MM.1S (cell line): ENCODE data around the gene PXN.

Experiments used
- DNase-seq: peaks from one replicate; pipeline ENCODE4 v3.0.0-alpha.2; 2015
- H2AFZ ChIP-seq: fragments of 300-600 bp; sonication (generic); 2 replicates; pipeline ENCODE4 v1.6.0; 2016; ENCODE audit warnings: antibody characterized with exemption, low read length
- H3F3A ChIP-seq: fragments of 300-600 bp; sonication (generic); 2 replicates; pipeline ENCODE4 v1.6.1; 2016; ENCODE audit warnings: mild to moderate bottlenecking, antibody characterized with exemption, low read length, moderate library complexity, mixed read lengths; ENCODE audit not compliant: insufficient read depth
- H3K27ac ChIP-seq: fragments of 300-600 bp; sonication (generic); 2 replicates; pipeline ENCODE4 v1.5.1; 2016; ENCODE audit warnings: mild to moderate bottlenecking, low read length
- H3K27me3 ChIP-seq: fragments of 300-600 bp; sonication (generic); replicated peaks from 2 replicates; pipeline ENCODE4 v1.6.0; 2016; ENCODE audit warnings: low read length; ENCODE audit not compliant: insufficient read depth
- H3K36me3 ChIP-seq: fragments of 300-600 bp; sonication (generic); replicated peaks from 2 replicates; pipeline ENCODE4 v1.6.1; 2016; ENCODE audit warnings: mild to moderate bottlenecking, low read length, mixed read lengths; ENCODE audit not compliant: insufficient read depth
- H3K4me1 ChIP-seq: fragments of 300-600 bp; sonication (generic); 2 replicates; pipeline ENCODE4 v1.6.1; 2016; ENCODE audit warnings: low read length, mixed read lengths
- H3K4me2 ChIP-seq: fragments of 300-600 bp; sonication (generic); 2 replicates; pipeline ENCODE4 v1.6.0; 2016; ENCODE audit warnings: low read depth, low read length
- H3K4me3 ChIP-seq: fragments of 300-600 bp; sonication (generic); 2 replicates; pipeline ENCODE4 v1.5.1; 2016; ENCODE audit warnings: low read length, mixed read lengths
- H3K79me2 ChIP-seq: fragments of 300-600 bp; sonication (generic); 2 replicates; pipeline ENCODE4 v1.6.1; 2016; ENCODE audit warnings: mixed run types, low read length, mixed read lengths
- H3K9ac ChIP-seq: fragments of 300-600 bp; sonication (generic); 2 replicates; pipeline ENCODE4 v1.6.1; 2016; ENCODE audit warnings: low read length, mixed read lengths
- H3K9me2 ChIP-seq: fragments of 300-600 bp; sonication (generic); replicated peaks from 2 replicates; pipeline ENCODE4 v1.6.1; 2016; ENCODE audit warnings: mild to moderate bottlenecking, low read length, mixed read lengths; ENCODE audit not compliant: insufficient read depth
- H3K9me3 ChIP-seq: fragments of 300-600 bp; sonication (generic); replicated peaks from 2 replicates; pipeline ENCODE4 v1.6.1; 2016; ENCODE audit warnings: mild to moderate bottlenecking, low read length, mixed read lengths; ENCODE audit not compliant: insufficient read depth
- H4K20me1 ChIP-seq: fragments of 300-600 bp; sonication (generic); 2 replicates; pipeline ENCODE4 v1.6.1; 2016; ENCODE audit warnings: mild to moderate bottlenecking, low read length, moderate library complexity, mixed read lengths; ENCODE audit not compliant: insufficient read depth
- CTCF ChIP-seq: fragments of 300-600 bp; sonication (generic); IDR thresholded peaks from 2 replicates; pipeline ENCODE4 v1.5.1; 2016; ENCODE audit warnings: antibody characterized with exemption, low read length, mixed read lengths
- EZH2 ChIP-seq: fragments of 300-600 bp; sonication (generic); optimal IDR thresholded peaks from 2 replicates; pipeline ENCODE3; 2017; ENCODE audit warnings: low read depth, mild to moderate bottlenecking, antibody characterized with exemption, low read length, mixed read lengths
- EZH2phosphoT487 ChIP-seq: fragments of 300-600 bp; sonication (generic); IDR thresholded peaks from 2 replicates; pipeline ENCODE4 v1.6.1; 2018; ENCODE audit warnings: antibody characterized with exemption, low read length

Gene PXN

GRCh38 chr12:120175062-120175461 is 90.5 kb downstream of the PXN start:
- Histone ChIP-seq H3K36me3 (no peaks in the 10 kb centered on the region), H3K4me3 (no peak overlapping the region), H3K9ac (no peak overlapping the region)

GRCh38 chr12:120172053-120172452 is 93.5 kb downstream of the PXN start:
- Histone ChIP-seq H4K20me1 (no peaks in the 10 kb centered on the region), H3K4me2 (no peak overlapping the region), H3K27me3 (no peaks in the 10 kb centered on the region), H2AFZ (no peak overlapping the region), H3K9me3 (no peaks in the 10 kb centered on the region), H3K4me1 (no peaks in the 10 kb centered on the region), H3K9ac (no peak overlapping the region), H3K79me2 (no peaks in the 10 kb centered on the region), H3K9me2 (no peaks in the 10 kb centered on the region), H3K36me3 (no peaks in the 10 kb centered on the region), H3K27ac (no peak overlapping the region), H3F3A (no peaks in the 10 kb centered on the region), H3K4me3 (no peak overlapping the region)
- no peak for DNase-seq
- TF ChIP-seq EZH2phosphoT487 (no peak), EZH2 (no peak), CTCF (no peak)

More at GRCh38 chr12:120175062-120175461, 90.5 kb downstream of the PXN start:
- H4K20me1 ChIP-seq, result no peaks in the 10 kb centered on the region
- no peak for TF ChIP-seq EZH2
- H3K4me2 ChIP-seq, result no peak overlapping the region
- no peaks in the 10 kb centered on the region for H3F3A ChIP-seq
- no peaks in the 10 kb centered on the region for H3K27me3 ChIP-seq
- H3K27ac ChIP-seq, result no peak overlapping the region
- no peaks in the 10 kb centered on the region for H3K9me2 ChIP-seq
- DNase-seq, result no peak
- H3K79me2 ChIP-seq, result no peaks in the 10 kb centered on the region
- no peaks in the 10 kb centered on the region for H3K4me1 ChIP-seq
- H3K9me3 ChIP-seq, result no peaks in the 10 kb centered on the region
- H2AFZ ChIP-seq, result no peak overlapping the region

GRCh38 chr12:120170631-120171030 is 94.9 kb downstream of the PXN start:
- Histone ChIP-seq H3F3A (no peaks in the 10 kb centered on the region), H3K36me3 (no peaks in the 10 kb centered on the region), H3K27ac (no peak overlapping the region), H3K9ac (no peak overlapping the region), H3K4me3 (no peak overlapping the region), H3K27me3 (no peaks in the 10 kb centered on the region), H3K79me2 (no peaks in the 10 kb centered on the region), H2AFZ (no peak overlapping the region), H3K4me1 (no peaks in the 10 kb centered on the region), H3K9me2 (no peaks in the 10 kb centered on the region), H3K4me2 (no peak overlapping the region), H3K9me3 (no peaks in the 10 kb centered on the region), H4K20me1 (no peaks in the 10 kb centered on the region)
- TF ChIP-seq EZH2phosphoT487 (no peak), EZH2 (no peak), CTCF (no peak)
- DNase-seq, result no peak

- Histone ChIP-seq H4K20me1 (no peaks in the 10 kb centered on the region), H3K4me1 (no peaks in the 10 kb centered on the region), H3K36me3 (no peaks in the 10 kb centered on the region), H3F3A (no peaks in the 10 kb centered on the region), H3K4me3 (no peak overlapping the region), H3K9ac (no peak overlapping the region), H3K79me2 (no peaks in the 10 kb centered on the region), H3K9me3 (no peaks in the 10 kb centered on the region), H3K4me2 (no peak overlapping the region), H3K27ac (no peak overlapping the region), H3K27me3 (no peaks in the 10 kb centered on the region), H2AFZ (no peak overlapping the region), H3K9me2 (no peaks in the 10 kb centered on the region)
- DNase-seq, result no peak
- TF ChIP-seq EZH2 (no peak), EZH2phosphoT487 (no peak)
These were observed 95.6 kb downstream of the PXN start for GRCh38 chr12:120169946-120170345.
